CD4-positive, alpha-beta T cell treated with Interleukin-6 for 4 hours (primary cell): ENCODE data around the gene PIGO.

Experiments
- DNase-seq: peaks from one replicate; pipeline ENCODE4 v3.0.0-alpha.2; 2020; ENCODE audit warnings: mixed read lengths

Gene PIGO

DNA sequence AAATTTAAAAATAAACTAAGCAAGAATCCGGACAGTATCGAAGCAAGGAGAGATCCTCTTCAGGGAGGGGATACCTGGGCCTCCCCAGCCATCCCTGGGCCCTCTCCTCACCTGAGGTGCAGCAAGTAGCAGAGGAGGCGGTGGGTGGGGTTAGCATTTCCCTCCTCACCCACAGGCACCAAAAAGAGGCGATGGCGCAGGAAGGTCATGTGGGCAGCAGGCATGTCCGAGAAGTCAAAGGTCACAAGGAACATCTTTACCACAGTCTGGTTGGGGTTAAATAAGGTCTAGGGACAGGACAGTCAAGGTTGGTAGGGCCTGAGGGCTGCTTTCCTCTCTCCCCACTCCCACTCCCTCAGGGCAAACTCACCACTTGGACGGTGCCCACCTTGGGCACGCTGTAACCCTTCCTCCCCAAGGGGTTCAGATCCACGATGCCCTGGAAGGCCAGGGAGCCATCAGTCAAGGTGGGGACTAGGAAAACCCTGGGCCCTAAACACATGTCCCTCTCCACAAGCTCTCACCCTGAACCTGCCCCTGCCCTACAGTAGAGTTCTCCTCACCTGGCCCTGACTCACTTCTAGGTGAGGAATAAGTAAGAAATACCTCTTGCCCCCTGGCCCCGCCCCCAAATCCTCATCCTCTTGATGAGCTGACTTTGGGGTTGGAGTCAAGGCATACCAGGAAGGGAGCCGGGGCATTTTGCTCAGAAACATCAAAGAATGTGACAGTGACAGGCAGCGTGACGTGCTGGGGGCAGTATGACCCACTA lies 9.4 kb upstream of the PIGO start:
- no peak for DNase-seq

DNA sequence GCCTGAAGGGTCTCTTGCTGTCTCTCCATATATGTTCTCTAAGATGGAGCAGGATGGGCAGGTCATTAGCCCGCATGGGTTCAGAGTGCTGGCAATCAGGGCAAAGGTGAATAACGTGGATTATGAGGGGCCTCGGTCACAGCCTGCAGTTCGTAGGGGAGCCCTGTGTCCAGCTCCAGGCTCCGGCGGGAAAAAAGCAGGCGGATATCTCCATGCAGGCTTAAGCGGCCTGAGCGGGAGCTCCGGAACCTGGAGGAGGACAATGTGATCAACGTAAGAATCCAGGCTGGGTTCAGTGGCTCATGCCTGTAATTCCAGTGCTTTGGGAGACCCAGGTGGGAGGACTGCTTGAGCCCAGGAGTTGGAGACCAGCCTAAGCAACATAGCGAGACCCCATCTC lies 8.7 kb upstream of the PIGO start:
- no peak for DNase-seq

DNA sequence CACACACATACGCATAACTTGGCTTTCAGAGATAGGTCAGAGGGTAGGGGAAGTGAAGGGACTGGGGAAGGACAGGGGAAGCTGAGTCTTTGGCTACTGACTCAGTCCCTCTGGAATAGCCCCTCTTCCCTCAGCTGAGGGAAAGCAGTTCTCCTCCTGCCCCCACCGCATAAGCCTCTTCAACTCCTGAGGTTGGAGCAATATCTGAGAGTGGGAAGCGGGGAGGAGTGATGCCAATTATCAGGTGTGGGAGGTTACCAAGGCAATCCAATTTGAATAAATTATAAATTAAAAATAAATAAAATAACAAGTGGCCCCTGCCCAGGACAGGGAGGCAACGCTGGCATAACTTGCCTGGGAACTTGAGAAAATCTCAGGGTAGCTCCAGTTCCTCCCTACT lies 8.2 kb upstream of the PIGO start:
- no peak for DNase-seq

DNA sequence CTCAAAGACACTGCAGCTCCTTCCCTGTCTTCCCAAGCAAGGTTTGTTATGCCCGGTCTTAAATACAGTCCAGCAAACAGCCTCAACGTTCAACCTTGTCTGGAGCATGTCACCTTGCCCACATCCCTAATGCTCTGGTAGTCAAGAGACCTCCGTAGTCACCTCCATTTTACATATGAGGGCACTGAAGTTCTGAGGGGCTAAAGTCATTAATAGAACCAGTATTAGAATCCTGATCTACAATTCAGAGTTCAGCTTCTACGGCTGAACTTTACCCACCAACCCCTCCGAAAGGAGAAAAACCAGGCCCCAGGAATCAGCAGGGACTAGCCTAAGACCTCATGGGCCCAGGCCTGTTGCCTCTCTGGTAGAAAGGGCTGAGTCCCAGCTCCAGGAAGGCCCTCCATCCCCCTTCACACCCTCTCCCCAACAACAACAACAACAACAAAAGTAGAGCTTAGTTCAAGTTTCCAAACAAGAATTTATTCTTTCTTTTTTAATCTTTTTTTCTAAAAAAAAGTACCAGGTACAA lies 7.3 kb upstream of the PIGO start:
- no peak for DNase-seq

DNA sequence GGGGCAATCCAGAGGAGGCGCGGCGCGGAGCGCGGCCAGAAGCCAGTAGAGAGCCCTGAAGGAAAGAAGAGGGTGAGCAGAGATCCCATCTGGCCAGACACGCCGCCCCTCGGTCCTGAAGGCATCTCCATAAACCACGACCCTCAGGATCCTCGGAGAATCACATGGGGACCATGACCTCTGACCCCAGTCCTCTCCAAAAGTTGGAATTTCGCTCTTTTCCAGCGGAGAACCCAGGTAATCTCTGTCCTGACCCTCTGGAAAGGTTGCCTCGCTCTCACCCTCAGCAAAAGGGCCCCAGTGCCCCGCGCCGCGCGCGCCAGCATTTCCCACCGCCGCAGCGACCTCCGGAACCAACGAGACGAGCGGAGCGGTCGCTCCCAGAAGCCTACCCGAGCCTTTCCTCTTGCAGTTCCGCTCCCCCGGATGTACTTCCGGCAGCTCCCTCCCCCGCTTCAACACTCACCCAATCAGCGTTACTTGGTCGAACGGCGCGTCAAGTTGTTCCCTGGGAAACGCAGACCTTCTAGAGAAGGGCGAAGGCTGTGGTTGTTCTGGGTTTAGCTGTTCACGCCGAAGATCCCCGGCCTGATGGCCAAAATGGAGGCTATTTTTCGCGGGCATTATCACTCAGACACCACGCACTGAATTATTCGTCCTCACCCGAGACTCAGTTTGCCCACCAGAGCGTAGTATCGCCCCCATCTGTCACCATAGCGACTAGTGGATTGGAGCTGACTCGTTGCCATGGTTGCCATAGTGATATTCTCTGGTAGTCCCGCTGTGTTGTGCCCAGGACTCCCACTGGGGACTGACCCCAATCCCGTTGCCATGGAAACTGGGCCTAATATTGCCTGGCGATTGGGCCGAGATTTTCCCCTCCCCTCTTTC lies 6.6 kb upstream of the PIGO start, which contains the start of gene STOML2:
Gene STOML2 (minus strand): TSS at position 363 of the 891 bp plus-strand sequence. CDS start 37 bp downstream, at position 326.
- DNase-seq: peak; percentile 93

DNA sequence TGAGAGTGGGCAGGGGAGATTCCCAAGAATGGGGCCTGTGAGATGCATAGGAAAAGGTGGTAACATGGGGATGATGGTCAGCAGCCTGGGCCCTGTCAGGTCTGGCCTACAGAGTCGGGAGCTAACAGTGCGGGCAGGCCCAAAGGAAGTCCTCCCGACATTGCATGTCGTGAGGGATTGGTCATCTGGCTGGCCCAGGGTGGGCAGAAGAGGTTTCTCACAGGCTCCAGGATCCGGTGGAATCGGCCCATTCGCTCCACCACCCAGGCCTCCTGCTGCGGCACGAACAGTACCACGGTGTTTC lies 6.0 kb upstream of the PIGO start:
- DNase-seq: no peak

DNA sequence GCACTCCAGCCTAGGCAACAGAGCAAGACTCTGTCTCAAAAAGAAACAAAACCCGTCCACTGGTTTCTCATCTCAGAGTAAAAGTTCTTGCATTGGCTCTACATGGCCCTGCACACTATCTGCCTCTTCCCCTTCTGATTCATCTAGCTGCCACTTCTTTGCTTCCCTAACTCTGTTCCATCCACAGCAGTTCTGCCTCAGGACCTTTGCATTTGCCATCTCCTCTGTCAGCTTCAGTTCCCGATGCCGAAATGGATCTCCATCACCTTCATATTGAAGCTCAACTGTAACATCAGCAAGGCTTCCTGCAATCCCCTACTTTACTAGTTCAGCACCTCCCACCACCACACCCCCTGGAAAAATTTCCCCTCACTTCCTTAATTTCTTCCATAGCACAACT lies 1.2 kb upstream of the PIGO start:
- no peak for DNase-seq

DNA sequence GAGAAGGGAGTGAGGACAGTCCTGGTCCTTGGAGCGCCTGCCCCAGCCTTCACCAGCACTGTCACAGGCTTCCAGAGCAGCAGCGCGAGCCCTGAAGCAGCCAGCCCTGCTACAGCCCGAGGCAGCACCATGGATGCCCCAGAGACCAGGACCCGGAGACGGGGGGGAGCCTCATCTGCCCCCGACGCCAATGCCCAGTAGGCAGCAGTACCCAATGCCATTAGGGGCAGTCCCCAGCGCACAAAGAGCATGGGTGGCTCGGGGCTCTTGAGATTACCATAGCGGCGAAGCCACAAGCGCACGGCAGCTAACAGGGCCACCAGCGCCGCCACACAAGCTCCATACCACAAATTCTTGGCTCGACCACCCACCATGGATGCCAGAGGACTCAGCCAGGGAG lies 4.9 kb downstream of the PIGO start:
- no peak for DNase-seq

DNA sequence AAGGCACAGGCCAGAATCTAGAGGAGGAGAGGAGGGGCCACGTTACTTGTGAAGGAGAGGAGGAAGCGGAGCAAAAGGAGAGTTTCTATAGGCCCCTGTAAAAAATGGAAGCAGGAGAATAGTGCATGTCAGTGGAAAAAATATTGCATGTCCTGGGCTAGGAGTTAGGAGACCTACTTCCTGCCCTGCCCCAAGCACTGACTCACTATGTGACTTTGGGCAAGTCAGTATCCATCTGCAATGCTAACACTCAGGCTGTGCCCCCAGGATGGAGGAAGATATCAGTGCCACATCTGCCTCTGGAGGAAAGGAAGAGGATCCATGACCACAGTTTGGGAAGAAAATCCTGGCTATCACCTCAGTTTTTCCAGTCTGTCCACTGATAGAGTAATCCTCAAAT lies 7.0 kb downstream of the PIGO start:
- DNase-seq: no peak

DNA sequence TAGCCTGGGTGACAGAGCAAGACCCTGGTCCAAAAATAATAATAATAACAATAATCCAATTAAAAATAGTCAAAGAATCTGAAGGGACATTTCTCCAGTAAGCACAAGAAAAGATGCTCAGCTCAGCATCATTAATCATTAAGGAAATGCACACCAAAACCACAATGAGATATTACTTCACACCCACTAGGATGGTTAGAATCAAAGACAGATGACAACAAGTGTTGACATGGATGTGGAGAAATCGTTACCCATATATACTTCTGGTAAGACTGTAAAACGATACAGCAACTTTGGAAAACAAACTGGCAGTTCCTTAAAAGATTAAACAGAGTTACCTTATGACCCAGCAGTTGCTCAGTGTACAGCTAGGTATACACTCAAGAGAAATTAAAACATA lies 11.3 kb downstream of the PIGO start:
- no peak for DNase-seq

DNA sequence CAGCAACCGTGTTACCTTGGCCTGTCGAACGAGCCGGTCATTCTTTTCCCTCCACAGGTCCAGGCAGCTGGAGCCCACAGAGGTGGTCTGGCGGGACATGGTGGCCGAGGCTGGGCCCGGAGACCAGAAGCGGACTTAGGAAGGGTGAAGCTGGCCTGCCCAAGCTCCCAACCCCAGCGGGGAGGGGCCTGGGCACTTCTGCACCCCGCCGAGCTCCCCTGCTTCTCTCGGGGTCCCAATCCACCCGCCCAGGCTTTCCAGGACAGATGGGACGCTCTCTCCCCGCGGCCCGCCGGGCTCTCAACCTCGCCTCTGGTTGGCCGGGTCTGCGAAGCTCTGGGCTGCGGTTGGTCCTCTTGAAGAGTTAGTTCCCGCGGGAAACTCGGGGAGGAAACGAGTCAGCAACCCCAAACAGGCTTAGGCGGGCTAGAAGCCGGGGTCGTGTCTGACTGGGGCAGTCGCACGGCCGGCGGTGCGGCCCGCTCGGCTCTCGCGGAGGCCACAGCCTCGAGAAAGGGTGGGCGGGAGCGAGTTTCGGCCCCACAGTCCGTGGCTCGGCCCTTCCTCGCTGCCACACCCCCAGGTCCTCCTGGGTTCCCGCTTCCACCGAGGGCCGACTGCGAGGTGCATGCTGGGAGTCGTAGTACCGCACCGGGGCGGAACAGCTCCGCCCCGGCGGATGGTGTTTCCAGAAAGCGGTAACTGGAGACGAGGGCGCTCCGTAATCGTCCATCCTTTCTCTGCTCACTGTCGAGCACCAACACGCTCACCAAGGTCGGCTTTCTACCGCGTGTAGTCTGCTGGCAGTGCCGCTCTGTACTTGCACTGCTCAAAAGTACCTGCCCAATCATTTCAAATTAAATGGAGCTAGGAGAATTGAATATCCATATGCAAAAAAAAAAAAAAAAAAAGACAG lies 16.7 kb downstream of the PIGO start, which contains the start of gene FANCG:
Gene FANCG (minus strand): TSS at position 517 of the 916 bp plus-strand sequence. CDS start 418 bp downstream, at position 99.
- DNase-seq: peak; percentile 86

DNA sequence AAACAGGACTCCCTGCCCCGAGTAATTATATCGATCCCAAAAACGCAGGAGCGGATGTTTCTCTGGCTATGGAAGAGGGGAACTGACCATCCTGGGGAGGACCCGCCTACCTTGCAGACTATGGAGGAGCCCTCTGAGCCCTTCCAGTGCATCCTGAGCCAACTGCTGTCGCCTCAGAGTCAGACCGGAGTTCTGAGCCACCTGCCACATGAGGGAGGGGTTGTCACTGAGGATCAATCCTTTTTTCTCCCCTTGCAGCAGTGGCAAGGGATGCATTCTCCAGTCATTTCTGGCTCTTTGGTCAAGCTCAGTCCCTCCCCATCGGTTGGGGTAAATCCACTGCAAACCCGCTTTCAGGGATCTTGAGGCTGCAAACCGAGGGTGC lies 17.4 kb downstream of the PIGO start:
- no peak for DNase-seq

DNA sequence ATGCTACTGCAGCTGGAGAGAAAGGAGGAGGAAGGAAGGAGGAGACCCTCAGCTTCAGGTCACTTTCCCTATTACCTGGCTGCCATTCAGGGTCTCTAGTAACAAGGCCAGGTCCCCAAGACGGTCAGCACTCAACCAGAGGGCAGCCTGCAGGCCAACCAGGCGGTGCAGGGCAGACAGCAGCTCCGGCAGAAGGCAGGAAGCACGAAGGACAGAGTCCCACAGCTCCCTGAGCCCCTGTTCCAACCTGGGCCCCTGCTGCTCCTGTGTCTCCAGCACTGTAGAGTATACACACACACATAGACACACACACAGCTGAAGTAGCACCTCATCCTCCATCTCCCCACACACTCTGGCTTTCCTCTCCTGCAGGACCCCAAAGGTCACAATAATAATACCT lies 18.3 kb downstream of the PIGO start:
- DNase-seq: no peak

DNA sequence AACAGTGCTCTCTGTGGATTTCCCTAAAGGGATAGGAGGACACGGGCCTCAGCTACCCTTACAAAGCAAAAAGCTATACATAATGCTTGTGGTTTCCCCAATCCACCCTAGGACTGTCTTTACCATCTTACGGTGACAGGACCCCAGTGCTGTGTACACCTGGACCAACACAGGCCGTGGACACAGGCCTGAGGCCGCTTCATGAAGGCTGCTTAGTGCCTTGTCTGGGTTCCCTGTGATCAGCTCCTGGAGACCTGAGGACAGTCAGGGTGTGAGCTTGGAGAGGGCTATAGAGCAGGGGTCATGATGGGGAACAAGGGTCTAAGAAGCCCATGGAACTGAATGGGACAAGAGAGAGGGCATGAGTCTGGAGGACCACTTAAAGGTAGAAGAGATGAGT lies 19.5 kb downstream of the PIGO start:
- DNase-seq: no peak

DNA sequence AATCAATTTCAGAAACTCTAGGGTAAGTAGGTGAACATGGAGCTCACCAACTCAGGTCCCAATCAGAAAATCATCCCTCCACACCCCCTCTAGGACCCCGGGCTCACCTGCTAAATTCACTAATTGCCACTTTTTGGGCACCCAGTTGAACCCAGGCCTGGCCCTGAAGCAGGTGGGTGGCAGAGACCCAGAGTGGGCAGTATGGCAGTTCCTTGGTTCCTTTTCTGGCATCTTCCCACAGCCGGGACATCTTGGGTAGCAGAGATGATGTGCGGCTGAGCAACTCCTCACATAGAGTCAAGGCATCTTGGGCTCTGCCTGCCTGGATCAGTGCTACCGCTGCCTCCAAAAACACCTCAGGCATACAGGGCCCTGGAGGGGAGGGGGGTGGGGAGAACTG lies 21.0 kb downstream of the PIGO start:
- DNase-seq: no peak

DNA sequence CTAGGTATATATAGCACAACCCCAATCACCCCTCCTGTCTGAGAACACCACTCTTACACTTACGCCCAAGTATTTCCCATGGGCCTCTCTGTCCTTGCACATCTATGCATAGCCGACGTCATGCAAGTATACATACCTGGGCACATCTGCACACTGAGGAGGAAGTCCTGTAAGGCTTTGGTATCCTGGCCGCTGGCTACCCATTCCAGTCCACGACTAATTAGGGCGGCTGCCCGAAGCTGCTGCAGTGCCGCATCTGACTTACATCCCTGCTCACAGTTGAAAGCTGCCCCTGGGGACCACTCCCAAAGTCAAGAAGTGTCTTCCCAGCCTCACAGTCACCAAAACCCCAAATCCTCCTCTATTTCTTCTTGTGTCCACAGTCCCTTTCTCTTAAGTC lies 21.6 kb downstream of the PIGO start:
- DNase-seq: no peak

DNA sequence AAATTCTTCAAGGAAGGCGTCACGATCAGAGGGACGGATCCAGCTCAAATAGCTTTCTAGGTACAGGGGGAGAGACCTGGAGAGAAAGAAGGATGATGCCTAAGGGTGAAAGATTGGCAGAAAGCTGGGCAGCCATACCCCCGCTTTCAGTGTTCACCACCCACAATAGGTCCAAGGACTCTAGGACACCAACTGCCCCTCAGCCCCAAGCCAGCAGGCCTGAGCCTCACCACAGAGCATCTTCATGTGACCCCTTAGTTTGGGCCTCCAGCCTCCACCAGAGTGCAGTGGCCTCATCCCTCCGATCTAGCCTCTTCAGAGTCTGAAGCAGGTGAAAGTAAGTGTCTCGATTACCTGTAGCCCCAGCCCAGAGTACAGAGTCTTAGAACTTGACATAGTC lies 22.2 kb downstream of the PIGO start:
- DNase-seq: no peak

DNA sequence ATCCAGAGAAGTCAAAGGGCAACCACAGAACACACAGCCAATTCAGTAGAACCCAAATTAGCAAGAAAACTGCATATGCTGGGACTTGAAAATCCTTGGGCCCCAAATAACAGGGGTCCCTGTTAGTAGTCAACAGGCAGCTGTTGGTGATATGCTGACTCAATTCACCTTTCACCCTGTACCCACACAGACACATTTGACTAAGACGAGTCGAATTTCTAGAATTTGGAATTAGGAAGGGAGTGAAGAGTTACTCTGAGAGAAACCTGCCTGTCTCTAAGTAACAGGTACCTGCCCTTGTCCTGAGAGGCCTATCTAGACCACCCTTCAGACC lies 23.1 kb downstream of the PIGO start:
- DNase-seq: no peak

DNA sequence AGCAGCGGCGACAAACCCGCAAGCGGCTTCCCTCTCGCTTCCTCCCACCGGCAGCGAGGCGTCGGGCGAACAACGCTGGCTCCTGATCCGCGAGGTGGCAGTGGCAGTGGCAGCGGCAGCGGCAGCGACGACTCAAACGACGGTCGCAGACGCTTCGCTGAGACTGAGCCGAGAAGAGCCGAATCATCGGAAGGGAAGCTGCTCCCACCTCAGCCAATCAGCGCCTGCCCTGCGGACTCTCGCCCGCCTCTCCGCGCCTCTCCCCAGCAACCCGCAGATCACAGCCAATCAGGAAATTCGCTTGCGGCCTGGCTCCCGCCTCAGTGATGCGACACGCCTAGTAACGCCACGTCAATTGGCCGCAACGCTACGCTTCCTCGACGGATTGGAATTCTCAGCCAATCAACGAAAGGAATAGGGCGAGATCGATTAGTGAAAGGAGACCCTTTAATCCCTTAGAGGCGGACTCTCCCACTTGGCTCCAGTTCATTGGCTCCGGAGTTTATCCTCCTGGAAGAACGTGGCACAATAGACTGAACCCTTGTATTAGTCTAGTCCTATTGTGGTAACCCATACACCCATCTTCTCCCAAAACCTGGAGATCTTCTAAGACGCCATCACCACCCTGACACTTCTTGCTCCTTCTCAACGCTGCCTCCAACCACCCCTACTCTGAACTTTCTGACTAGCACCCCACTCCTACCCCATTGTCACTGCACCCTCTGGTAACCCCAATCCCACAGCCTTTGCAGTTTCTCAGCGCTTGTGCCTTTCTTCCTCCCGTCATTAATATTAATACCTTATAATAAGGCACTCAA lies 23.7 kb downstream of the PIGO start, which contains the start of gene VCP:
Gene VCP (minus strand): TSS at position 165 of the 818 bp plus-strand sequence. CDS start 272 bp downstream, outside the sequence.
- DNase-seq: peak; percentile 97

DNA sequence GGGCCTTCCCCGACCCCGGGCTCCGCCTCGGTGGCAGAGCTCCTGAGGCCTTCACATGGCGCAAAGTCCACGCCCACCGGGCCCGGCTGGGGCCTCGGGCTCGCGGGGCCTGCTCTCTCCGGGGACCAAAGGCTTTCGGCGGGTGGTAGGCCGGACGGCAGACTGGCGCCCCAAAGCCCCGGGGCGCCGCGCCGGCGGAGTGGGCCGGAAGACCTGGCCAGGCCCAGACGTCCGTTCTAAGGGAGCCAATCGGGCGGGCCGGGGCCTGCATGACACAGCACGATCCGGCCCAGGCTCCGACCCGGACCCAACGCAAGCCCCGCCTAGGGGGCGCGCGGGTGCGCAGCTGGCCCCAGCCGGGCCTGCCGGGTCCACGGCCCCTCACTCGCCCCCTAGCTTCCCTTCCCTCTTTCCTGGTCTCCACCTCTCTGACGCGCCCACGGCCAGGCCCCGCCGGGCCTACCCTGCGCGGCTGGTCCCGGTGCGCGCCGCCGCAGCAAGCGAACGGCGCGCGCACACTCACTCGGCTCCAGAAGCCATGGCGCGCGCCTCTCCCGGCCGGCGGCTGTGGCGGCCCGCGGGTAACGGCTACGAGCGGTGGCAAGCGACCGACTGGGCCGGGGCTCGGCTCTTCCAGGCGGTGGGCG lies 24.5 kb downstream of the PIGO start:
- DNase-seq: peak; percentile 76
